WTC11 (cell line): ENCODE data around the gene CPSF7. TPM values are rescaled to one million over a fixed set of nuclear protein-coding genes. Genes with fewer than 3 reads are reported as not detected.

ENCODE experiments used
- ATAC-seq: fragments of 200-7000 bp; cut with Tn5 transposase; 2 replicates; pipeline ENCODE4 v1.10.0; 2021; ENCODE audit warnings: mild to moderate bottlenecking, moderate library complexity
- CTCF ChIA-PET: fragments of 300-600 bp; sonication (Branson Sonifier 250); formaldehyde crosslinking; loops from one replicate; lab custom pipeline; 2021; ENCODE audit warnings: antibody characterized with exemption; lab: Charles Lee
- POLR2A ChIA-PET: fragments of 350-600 bp; sonication (Branson Sonifier 250); formaldehyde crosslinking; loops from one replicate; lab custom pipeline; 2021; ENCODE audit warnings: antibody characterized with exemption; lab: Charles Lee
- DNase-seq: peaks from one replicate; pipeline ENCODE4 v3.0.0; 2021; ENCODE audit warnings: low spot score
- H3K27ac Mint-ChIP-seq: 2 replicates; pipeline ENCODE4 v1.8.0; 2021; ENCODE audit warnings: mixed read lengths
- H3K27me3 Mint-ChIP-seq: 2 replicates; pipeline ENCODE4 v1.8.0; 2021; ENCODE audit warnings: low read depth, mild to moderate bottlenecking, moderate library complexity, mixed read lengths
- H3K36me3 Mint-ChIP-seq: 2 replicates; pipeline ENCODE4 v1.8.0; 2021; ENCODE audit warnings: mixed read lengths
- H3K4me1 Mint-ChIP-seq: 2 replicates; pipeline ENCODE4 v1.8.0; 2022; ENCODE audit warnings: mixed read lengths
- H3K4me3 Mint-ChIP-seq: 2 replicates; pipeline ENCODE4 v1.8.0; 2021; ENCODE audit warnings: mild to moderate bottlenecking, moderate library complexity, mixed read lengths
- H3K9me3 Mint-ChIP-seq: 2 replicates; pipeline ENCODE4 v1.8.0; 2021; ENCODE audit warnings: mixed read lengths
- ARID4B ChIP-seq: sonication (generic); formaldehyde crosslinking; IDR thresholded peaks from 2 replicates; pipeline ENCODE4 v1.8.0; 2023; ENCODE audit warnings: missing genetic modification reagents, mild to moderate bottlenecking, borderline replicate concordance
- ATF6 ChIP-seq: sonication (generic); formaldehyde crosslinking; IDR thresholded peaks from 2 replicates; pipeline ENCODE4 v1.8.1; 2023; ENCODE audit warnings: mild to moderate bottlenecking, missing genetic modification reagents
- E2F5 ChIP-seq: sonication (generic); formaldehyde crosslinking; IDR thresholded peaks from 2 replicates; pipeline ENCODE4 v1.8.1; 2022; ENCODE audit warnings: mild to moderate bottlenecking, moderate library complexity, missing genetic modification reagents
- FOXK1 ChIP-seq: sonication (generic); formaldehyde crosslinking; IDR thresholded peaks from 2 replicates; pipeline ENCODE4 v1.8.0; 2022; ENCODE audit warnings: mild to moderate bottlenecking, moderate library complexity, missing genetic modification reagents
- FOXP4 ChIP-seq: sonication (generic); formaldehyde crosslinking; IDR thresholded peaks from 2 replicates; pipeline ENCODE4 v1.8.0; 2022; ENCODE audit warnings: mild to moderate bottlenecking, missing genetic modification reagents
- HMGXB4 ChIP-seq: sonication (generic); formaldehyde crosslinking; IDR thresholded peaks from 2 replicates; pipeline ENCODE4 v1.8.1; 2023; ENCODE audit warnings: mild to moderate bottlenecking, moderate library complexity, missing genetic modification reagents
- KAT7 ChIP-seq: sonication (generic); formaldehyde crosslinking; IDR thresholded peaks from 2 replicates; pipeline ENCODE4 v1.8.1; 2023; ENCODE audit warnings: missing genetic modification reagents, mild to moderate bottlenecking, borderline replicate concordance
- MYBL2 ChIP-seq: sonication (generic); formaldehyde crosslinking; IDR thresholded peaks from 2 replicates; pipeline ENCODE4 v1.8.1; 2023; ENCODE audit warnings: mild to moderate bottlenecking, moderate library complexity, missing genetic modification reagents
- NFE2L1 ChIP-seq: sonication (generic); formaldehyde crosslinking; IDR thresholded peaks from 2 replicates; pipeline ENCODE4 v1.8.1; 2023; ENCODE audit warnings: missing genetic modification reagents
- SMAD4 ChIP-seq: sonication (generic); formaldehyde crosslinking; IDR thresholded peaks from 2 replicates; pipeline ENCODE4 v1.8.0; 2022; ENCODE audit warnings: mild to moderate bottlenecking, missing genetic modification reagents
- ZBTB21 ChIP-seq: sonication (generic); formaldehyde crosslinking; IDR thresholded peaks from 2 replicates; pipeline ENCODE4 v1.8.1; 2023; ENCODE audit warnings: mild to moderate bottlenecking, missing genetic modification reagents, borderline replicate concordance
- ZBTB43 ChIP-seq: sonication (generic); formaldehyde crosslinking; IDR thresholded peaks from 2 replicates; pipeline ENCODE4 v1.8.1; 2023; ENCODE audit warnings: mild to moderate bottlenecking, missing genetic modification reagents
- ZMAT4 ChIP-seq: fragments of 250-450 bp; sonication (Bioruptor Pico); IDR thresholded peaks from 2 replicates; pipeline ENCODE4 v1.9.0; 2021; ENCODE audit warnings: mild to moderate bottlenecking
- ZNF219 ChIP-seq: sonication (generic); formaldehyde crosslinking; IDR thresholded peaks from 2 replicates; pipeline ENCODE4 v1.8.0; 2023; ENCODE audit warnings: missing genetic modification reagents, mild to moderate bottlenecking, borderline replicate concordance
- ZNF232 ChIP-seq: sonication (generic); formaldehyde crosslinking; IDR thresholded peaks from 2 replicates; pipeline ENCODE4 v1.8.0; 2022; ENCODE audit warnings: mild to moderate bottlenecking, missing genetic modification reagents
- ZNF263 ChIP-seq: sonication (generic); formaldehyde crosslinking; IDR thresholded peaks from 2 replicates; pipeline ENCODE4 v1.8.1; 2022; ENCODE audit warnings: low read depth, mild to moderate bottlenecking, moderate library complexity, missing genetic modification reagents
- ZNF281 ChIP-seq: sonication (generic); formaldehyde crosslinking; IDR thresholded peaks from 2 replicates; pipeline ENCODE4 v1.8.0; 2023; ENCODE audit warnings: mild to moderate bottlenecking, missing genetic modification reagents
- ZNF423 ChIP-seq: fragments of 250-450 bp; sonication (Bioruptor Pico); IDR thresholded peaks from 2 replicates; pipeline ENCODE4 v2.1.2; 2022; ENCODE audit warnings: mild to moderate bottlenecking, moderate library complexity
- total RNA-seq: library from RNA; stranded (reverse); gene quantifications from 3 replicates; pipeline ENCODE4 v1.2.3, GENCODE V29; 2021

Gene CPSF7
- total RNA-seq, 1 experiment from 2014 or later, result 88.3 TPM

GRCh38 chr11:61475433-61475832 is 45.7 kb upstream of the CPSF7 start:
- DNase-seq, result no peak
- TF ChIP-seq SMAD4 (CRISPR knock-in tag), result no peak
- TF ChIP-seq ZBTB21 (CRISPR knock-in tag), result no peak
- no peak for TF ChIP-seq ZNF281 (CRISPR knock-in tag)
- TF ChIP-seq FOXP4 (CRISPR knock-in tag), result no peak
- TF ChIP-seq FOXK1, result no peak
- no peak for TF ChIP-seq E2F5 (CRISPR knock-in tag)
- TF ChIP-seq ATF6 (CRISPR knock-in tag), result no peak
- no peak for TF ChIP-seq ZNF263 (CRISPR knock-in tag)
- no peak for TF ChIP-seq ARID4B
- TF ChIP-seq HMGXB4 (CRISPR knock-in tag), result no peak
- no peak for TF ChIP-seq MYBL2
- no peak for TF ChIP-seq ZMAT4 (CRISPR knock-in tag)
- TF ChIP-seq ZNF219 (CRISPR knock-in tag), result no peak
- TF ChIP-seq ZNF423 (CRISPR knock-in tag), result no peak
- TF ChIP-seq ZNF232 (CRISPR knock-in tag), result no peak
- no peak for TF ChIP-seq KAT7 (CRISPR knock-in tag)
- TF ChIP-seq ZBTB43 (CRISPR knock-in tag), result no peak
- TF ChIP-seq NFE2L1 (CRISPR knock-in tag), result no peak
- Mint-ChIP-seq H3K9me3 (no peaks in the 10 kb centered on the region), H3K36me3 (peaks cover 12% of the 10 kb centered on the region; the same call in 1 of the 2 replicates), H3K27me3 (peaks cover 3% of the 10 kb centered on the region; the same call in 1 of the 2 replicates), H3K4me1 (peaks cover 10% of the 10 kb centered on the region), H3K27ac (no peak overlapping the region), H3K4me3 (no peak overlapping the region)
- ATAC-seq, result no peak
- POLR2A ChIA-PET, result interaction anchor here (1.7 kb wide), 1 partner anchor 42 kb away, joined by 4 read pairs; no protein-coding TSS in a partner anchor
- CTCF ChIA-PET, result interaction anchor here (0.6 to 5.9 kb wide), 9 partner anchors 29 to 491 kb away, joined by 4 to 149 read pairs (median 7); no protein-coding TSS in a partner anchor
